Right ventricle myocardium inferior (tissue), 1 donor: Measurements from ENCODE around the gene DPT. TPM values are rescaled to one million over a fixed set of nuclear protein-coding genes. Genes with fewer than 3 reads are reported as not detected.

Source experiments
- ATAC-seq: fragments of 200-7000 bp; cut with Tn5 transposase; one replicate; pipeline ENCODE4 v1.9.1; 2020; ENCODE audit warnings: mild to moderate bottlenecking, moderate library complexity
- DNase-seq: peaks from one replicate; pipeline ENCODE4 v3.0.0; 2021; ENCODE audit errors: missing footprints
- intact Hi-C: fragments of 100-400 bp; cut with DNase I; formaldehyde crosslinking; loops from one replicate; pipeline ENCODE4 v1.11.0; 2022
- total RNA-seq: library from RNA; stranded (reverse); fragmentation: NEBNext Ultra II Directional; extraction: Animal tissue kit (Norgen Biotek cat#: 25700); gene quantifications from one replicate; pipeline ENCODE4 v1.2.1, GENCODE V29; 2021
- donor health status: DM: no; HTN: yes; CAD: no; lungs with severe emphysema.

The DPT gene
- total RNA-seq, 1 donor from 2014 or later: 42.0 TPM

DNA sequence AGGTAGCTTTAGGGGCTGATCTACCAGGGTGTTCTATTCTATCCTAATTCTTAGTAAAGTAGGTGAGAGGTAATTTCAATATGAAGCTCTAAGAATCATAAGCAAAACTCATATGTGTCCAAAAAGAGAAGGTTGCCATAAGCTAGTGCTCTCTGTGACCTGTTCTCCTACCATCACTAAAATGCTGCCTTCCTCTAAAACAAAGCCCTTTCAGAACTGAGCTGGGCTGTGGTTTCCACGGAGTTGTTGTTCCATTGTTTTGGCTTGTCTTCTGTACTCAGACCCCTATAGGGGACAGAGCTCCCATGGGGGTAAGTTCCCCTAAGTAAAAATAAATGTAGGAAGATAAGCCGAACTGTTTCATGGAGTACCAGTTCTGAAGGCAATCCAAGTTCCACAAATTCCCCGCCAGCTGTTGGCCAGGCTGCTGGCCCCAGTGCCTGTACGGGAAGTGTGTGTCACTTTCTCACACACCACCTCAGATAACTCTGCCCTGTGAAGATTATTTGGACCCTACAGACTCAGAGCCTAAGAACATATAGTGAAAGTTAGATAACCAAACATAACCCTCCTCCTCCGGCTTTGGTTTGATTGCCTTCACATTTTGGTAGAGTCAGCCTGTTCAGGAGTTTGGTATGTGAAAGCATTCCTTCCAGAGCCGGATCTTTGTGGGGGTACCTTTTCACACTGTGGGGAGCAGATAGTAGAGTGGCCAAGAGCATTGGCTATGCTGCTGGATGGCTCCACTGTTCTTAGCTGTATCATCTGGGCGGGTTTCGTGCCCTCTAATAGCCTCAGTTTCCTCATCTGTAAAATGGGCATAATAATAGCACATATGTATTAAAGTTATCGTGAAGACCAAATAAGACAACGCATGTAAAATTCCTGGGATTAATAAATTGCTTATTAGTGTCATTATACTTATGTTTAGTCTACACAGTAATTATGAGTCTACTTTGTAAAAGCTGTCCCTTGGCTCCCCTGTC, 10.8 kb downstream of the DPT start:
- DNase-seq: no peak
- intact Hi-C loops: loop anchor here (1.0 to 5.0 kb wide), 3 partner anchors 49 to 104 kb away; no protein-coding TSS in a partner anchor
- peak; percentile 90 for ATAC-seq

DNA sequence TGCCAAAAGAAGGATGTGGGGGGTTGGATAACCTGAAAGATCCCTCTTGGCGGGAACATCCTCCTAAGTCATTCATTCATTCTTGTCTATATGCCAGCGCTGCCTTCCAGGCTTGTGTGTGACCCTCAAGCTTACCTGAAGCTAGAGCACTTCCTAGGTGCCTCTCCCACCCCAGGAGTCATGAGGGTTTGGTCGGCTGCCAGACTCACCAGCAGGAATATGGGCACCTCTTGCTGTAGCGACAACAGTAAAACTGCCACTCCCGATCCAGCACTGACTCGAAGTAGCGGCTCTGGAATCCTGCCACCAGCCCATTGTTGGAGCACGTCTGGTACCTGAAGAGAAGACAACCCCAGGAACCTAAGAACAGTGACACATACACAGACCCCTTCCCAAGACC, 15.0 kb downstream of the DPT start:
- intact Hi-C loops: no loop called here
- ATAC-seq: no peak
- DNase-seq: no peak

DNA sequence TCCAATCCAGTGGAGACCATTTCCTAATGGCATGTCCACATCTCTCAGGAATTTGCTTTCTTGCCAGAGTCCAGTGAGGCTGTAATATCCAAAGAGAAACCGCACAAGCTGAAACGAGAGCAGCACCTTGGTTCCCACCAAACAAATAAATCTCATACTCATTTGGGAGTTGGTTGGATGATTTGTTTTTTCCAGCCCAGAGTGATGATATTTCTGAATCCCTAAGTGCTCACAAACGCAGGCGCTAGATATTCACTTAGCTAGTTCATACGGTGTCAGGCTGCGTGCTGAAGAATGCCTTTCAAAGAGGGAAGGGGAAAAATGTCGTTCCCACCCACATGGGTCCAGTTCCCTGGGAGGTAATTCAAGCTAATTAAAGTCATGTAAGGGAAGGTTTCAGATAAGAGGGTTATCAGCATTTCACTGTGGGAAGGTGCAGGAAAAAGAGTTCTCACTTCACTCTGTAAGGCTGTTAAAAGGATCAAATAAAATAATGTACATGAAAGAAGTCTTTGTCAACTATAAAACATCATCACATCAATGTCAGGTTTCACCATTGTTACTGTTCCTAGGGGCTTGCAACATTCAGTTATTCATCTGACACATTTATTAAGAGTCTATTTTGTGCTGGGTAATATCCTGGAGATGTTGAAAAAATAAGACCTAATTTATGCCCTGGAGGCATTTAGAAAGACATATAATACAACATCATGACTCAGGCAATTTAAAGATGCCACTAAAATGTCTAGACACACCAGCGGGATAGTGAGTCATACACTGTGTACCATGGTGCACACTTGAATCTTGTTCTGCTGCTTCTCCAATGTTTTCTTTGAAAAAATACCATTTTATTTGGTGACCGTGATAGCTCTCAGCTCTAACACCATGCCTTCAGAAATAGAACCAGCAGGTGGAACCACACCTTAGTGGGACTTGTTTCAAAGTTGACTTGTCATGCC, 19.3 kb downstream of the DPT start:
- intact Hi-C loops: no loop called here
- DNase-seq (no peak), ATAC-seq (peak; percentile 79)

DNA sequence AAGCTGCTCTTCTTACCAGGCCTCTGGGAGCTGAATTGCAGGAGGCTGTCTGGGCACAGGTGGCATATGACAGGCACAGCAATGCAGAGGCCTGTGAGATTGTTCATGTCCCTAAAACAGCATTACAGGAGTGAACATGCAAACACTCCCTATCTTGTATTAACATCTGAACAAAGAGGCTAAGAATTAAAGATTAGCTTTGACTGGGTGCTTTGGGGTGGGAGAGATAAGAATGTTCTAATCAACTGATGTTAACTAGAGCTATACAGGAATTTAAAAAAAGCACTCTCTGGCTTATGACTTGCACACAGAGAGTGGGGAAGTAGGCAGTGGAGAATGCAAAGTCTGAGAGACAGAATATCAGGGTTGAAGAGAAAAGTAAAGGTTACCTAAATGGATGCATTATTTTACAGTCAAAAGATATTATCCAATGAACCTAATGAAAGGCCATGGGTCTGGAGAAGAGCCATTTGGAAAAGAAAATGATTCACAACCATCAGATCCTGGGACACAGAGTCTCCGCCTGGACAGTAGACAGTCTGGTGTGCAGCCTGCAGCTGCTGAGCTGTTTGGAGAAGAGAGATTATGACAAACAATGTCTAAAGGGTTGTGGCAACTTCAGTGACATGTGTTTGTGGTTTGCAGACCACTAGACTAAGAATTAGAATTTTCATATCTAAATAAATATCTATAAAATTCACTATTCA, 20.2 kb downstream of the DPT start:
- ATAC-seq (peak; percentile 56), DNase-seq (no peak)
- intact Hi-C loops: no loop called here

DNA sequence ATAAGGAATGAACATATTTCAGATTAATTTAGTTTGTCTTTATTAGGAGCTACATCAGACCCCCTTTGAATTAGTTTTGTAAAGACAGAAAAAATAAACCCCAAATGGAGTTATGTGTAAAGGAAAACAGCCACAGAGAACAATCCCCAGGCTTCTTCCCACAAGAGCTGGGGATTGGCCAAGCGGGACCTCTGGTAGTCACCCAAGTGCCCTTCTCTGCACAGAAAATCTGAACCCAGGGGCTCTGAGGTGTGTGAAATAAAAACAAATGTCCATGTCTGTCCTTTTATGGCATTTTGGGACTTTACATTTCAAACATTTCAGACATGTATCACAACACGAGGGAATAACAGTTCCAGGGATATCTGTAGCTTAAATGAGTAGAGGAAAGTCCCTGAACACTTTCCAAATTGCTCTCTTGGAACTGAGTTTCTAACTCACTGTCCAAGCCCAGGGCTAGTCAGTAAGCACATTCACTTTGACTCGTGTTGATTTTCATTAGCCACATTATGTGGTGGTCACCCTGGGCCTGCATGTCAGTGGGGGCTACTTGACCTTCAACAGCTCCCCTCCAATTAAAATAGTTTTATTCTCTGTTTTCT, 22.5 kb downstream of the DPT start:
- ATAC-seq: no peak
- intact Hi-C loops: no loop called here
- no peak for DNase-seq

DNA sequence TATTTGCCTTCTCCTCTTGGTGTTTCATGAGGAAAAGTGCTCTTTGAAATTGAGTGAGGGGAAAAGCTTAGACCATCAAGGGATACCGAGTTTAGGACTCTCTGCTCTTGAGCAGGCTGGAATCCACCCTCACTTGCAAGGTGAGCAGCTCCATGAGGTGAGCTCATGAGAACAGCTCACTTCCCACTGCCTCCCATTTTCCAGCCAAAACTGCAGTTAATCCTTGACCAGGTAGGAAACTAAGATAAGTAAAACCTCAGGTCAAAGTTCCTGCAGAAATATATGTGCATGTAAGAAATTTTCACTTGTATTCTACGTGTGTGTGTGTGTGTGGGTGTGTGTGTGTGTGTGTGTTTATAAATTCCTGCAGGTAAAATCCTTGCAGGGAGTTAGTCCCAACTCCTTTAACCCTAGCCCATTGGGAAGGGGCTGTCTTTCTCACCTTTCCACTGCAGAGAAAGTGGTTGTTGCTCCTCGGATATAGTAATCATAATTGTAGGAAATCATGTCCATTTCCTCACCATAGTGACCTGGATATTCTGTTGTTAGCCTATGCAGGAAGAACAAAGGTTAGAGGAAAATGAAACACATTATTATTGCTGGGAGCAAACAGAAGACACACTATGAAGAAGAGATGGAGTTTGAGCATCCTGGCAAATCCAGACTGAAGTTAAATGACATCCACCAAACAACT, 28.3 kb downstream of the DPT start:
- intact Hi-C loops: no loop called here
- no peak for DNase-seq
- no peak for ATAC-seq

DNA sequence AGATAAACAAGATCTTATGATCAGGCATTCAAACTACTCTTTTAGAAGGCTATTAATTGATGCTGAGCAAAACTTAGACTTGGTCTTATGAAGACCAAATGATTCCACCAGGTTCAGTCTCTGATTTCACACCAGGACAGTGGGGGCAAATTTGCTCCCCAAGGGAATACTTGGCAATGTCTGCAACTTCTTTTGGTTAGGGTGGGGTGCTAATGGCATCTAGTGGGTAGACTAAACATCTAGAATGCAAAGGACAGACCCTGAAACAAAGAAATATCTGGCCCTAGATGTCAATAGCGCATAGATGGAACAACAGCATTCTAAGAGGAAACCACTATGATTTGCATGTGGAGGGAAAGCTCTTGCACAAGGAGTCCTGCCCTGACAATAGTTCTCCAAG, 30.6 kb downstream of the DPT start:
- ATAC-seq (no peak), DNase-seq (no peak)
- intact Hi-C loops: no loop called here

DNA sequence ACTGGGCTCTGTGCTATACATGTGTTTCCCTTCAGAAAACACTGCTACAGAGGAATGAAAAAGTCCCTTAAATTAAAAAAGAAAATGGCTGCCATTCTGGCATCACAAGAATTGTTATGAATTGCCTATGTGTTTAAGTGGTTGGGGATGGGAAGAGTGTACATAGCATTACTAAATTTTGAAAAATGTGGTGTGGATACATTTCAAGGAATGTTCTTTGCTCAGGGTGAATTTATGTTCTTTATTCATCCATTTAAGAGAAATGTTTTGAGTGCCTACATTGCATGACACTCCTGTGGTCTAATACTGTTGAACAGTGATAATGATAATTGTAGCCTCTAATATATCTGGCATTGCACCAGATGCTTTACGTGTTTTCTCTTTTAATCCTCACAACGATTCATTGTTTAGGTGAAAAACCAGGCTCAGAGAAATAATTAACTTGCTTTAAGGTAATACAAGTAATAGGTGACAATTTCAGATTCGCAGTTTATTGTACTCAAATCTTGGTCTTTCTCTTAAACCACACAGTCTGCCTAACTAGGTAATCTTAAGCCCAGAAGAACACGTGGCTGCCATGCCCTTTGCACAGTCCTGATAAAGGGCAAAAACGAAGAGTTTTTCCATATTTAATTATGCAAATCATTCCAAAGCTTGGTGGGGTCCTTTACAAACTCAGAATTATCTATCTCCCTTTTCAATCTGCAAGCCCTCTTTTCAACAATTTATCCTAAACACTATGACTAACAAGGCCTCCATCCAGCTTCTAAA, 31.5 kb downstream of the DPT start:
- no peak for DNase-seq
- no peak for ATAC-seq
- intact Hi-C loops: no loop called here

DNA sequence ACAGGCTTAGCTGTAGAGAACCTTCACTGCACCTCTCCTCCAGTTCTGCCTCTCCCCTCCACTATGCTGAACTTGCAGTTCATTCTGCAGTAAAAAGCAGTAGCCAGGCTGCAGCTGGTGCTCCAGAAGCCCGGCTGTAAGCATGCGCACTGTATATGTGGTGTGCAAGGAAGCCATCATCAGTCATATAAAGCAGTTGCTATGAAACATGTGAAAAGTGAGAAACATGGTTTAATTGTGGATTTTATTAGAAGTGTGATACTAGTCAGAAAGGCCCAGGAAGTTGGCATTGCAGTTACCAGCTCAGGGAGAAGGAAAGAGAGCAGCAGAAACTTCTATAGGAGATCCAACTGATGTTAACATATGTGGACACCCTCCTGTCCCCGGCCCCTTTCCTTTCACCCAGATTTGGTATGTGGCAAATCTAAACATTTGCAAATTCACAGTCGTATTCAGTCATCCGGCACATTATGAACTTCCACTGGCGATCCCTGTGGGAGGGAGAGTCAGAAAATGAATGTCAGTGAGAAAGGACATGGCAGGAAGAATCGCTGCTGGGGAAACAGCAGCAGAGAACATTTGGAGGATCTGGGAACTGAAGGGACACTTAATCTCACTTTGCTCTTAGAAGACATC, 32.8 kb downstream of the DPT start:
- DNase-seq (no peak), ATAC-seq (no peak)
- intact Hi-C loops: no loop called here

DNA sequence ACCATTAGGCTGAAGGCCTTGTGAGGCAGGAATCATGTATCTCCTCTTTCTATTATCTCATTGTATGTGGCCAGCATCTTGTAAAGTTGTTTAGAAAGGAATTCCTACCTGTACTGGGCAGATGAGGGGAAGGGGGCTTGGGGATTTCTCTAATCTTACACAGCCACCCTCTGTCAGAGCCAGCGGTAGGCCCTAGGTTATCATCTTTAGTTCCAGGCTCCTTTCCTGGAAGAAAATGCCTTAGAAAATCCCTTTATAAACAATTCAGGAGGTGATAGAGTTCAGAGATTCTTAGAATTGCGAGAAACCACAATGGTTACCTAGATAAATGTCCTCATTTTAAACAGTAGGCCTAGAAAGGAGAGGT, 35.2 kb downstream of the DPT start:
- no peak for DNase-seq
- intact Hi-C loops: no loop called here
- no peak for ATAC-seq

DNA sequence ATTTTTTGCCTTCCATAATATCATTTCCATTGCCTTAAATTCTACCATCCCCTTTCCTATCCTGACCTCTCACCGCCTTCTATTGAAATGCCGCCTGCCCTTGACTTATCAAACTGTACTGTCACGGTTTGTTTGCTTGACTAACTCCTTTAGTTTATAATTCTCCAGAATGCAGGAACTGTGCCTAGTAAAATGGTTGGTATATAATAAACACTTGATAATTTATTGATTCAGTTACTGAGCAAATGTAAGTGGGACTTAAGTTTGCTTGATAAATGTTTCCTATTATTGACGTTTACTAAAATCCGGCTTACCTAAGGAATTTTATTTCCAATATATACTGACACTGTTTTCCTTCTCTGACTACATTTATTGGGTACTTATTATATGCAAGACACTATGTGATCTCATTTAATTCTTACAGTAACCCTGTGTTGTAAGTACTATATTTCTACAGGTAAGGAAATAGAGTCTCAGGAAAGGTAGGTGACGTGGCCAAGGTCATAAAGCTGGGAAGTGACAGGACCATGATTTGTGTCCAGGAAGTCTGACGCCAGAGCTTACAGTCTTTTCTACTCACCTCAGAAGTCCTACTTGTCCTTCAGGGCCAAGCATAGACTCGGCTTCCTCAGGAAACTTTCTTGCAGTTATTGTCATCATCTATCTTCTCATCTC, 35.7 kb downstream of the DPT start:
- no peak for ATAC-seq
- intact Hi-C loops: no loop called here
- DNase-seq: no peak

DNA sequence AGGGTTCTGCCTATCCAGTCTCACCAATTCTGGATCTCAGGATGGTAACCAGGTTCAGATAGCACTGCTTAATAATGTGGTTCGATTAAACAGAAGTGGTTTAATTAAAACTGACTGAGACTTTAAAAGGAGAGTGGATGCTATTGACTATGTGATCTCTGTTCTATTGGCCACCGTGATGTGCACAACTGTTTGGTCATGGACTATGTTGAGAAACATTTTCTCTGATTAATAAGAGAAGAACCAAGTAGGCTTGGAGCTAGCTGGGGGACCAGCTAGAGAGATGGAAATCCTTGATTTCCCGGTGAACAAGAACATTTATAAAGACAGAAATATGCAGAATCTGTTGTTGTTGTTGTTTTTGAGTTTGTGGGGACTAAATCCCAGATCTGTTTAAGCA, 36.5 kb downstream of the DPT start:
- intact Hi-C loops: no loop called here
- DNase-seq (no peak), ATAC-seq (no peak)

DNA sequence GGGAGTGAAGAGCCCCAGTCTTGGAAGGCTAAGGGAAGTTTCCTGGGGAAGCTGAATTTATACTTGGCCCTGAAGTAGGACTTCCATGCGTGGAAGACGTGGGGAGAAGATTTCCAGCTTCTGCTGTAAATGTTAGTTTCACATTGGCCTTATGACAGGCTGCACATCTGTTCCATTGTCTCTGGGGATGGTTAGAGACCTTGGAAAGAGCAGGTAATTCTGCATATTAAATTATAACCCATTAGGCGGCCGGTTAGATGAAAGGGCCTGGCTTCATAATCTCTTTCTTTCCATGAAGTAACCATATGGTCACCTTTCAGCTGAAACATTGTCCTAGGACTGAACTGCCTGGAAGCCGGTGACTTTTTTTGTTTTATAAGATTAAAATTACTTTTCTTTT, 37.5 kb downstream of the DPT start:
- intact Hi-C loops: no loop called here
- ATAC-seq (no peak), DNase-seq (no peak)

DNA sequence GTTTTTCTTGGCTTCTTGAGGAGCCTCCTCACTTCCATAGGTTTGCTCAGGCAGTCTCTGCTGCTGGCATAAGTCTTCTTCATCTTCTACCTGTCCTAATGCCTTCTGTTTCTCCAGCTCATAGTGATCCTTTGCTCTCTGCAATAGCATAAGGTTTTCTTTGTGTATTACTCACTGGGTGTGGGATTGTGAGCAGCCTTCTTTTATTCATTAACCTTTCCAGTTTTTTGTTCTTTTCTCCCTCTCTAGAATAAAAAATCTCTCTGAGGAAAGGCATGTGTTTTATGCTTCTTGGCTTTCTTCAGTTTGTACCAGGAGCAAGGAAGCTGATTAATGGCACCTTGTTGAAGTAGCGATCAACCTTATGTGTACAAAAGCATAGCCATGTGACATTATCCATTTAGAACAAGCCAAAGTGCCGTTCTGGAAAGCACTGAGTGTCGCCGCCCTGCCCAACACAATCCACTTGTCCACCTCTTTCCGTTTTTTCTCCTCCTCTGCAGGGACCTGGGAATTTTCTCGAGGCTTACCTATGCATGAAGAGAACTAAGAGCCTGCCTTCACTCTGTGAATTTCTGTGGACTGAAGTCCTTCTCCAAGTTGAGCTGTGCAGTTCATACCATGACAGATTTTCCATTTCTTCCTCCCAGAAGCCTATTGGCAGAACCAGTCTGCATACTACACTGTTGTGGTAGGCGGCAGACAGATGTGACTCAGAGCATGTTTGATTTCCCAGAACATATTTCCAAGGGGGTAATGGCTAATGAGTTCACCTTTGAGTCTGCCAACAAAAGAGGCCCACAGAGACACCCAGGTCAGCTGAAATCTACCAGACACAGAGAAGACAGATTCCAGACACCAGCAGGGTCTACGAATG, 39.0 kb downstream of the DPT start:
- DNase-seq (no peak), ATAC-seq (peak; percentile 86)
- intact Hi-C loops: no loop called here

DNA sequence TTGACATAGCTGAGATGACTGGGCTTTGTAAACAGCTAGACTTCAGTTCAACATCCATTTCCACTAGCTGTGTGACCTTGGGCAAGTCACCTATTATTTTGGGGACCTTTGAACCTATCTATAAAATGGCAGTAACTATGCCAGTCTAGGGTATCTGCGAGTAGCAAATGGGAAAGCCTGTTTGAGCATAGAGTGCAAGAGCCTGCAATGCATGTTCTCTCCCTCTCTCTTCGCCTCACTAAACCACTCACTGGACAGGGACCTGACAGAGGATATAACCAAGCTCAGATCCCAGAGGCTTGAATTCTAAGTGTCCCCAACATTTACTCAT, 39.7 kb downstream of the DPT start:
- DNase-seq (no peak), ATAC-seq (no peak)
- intact Hi-C loops: no loop called here
